Bronchial epithelial cell (primary cell): ENCODE data around the gene SMURF2. TPM values are rescaled to one million over a fixed set of nuclear protein-coding genes. Genes with fewer than 3 reads are reported as not detected.

ENCODE experiments used
- DNase-seq: peaks from one replicate; pipeline ENCODE4 v3.0.0-alpha.2; 2010; ENCODE audit warnings: low read depth
- FAIRE-seq: peaks from 2 replicates; lab custom pipeline; 2011; peaks lifted over from hg19 to GRCh38; lab: Jason Lieb, UNC
- H3K27me3 ChIP-seq: 2 replicates; pipeline ENCODE4 v1.5.1; 2011; ENCODE audit warnings: low read length; ENCODE audit not compliant: control insufficient read depth, insufficient read depth
- H3K36me3 ChIP-seq: 2 replicates; pipeline ENCODE4 v1.5.1; 2011; ENCODE audit warnings: low read length; ENCODE audit not compliant: control insufficient read depth, insufficient read depth
- H3K4me3 ChIP-seq: 2 replicates; pipeline ENCODE4 v1.5.1; 2011; ENCODE audit warnings: mild to moderate bottlenecking, low read depth, low read length, control low read depth
- total RNA-seq: library from RNA; depleted of rRNA; stranded (reverse); fragments of >200 nt; gene quantifications from 2 replicates; pipeline ENCODE4 v1.2.1, GENCODE V29; 2014
- TF ChIP-seq, protein P1 (sequence below): IDR thresholded peaks from 2 replicates; pipeline ENCODE4 v1.5.1; 2011; ENCODE audit warnings: mild to moderate bottlenecking, moderate library complexity, low read length, control low read depth, inconsistent platforms; ENCODE audit not compliant: insufficient read depth, severe bottlenecking

The SMURF2 gene
- total RNA-seq, 1 donor from 2014 or later, result 52.4 TPM

GRCh38 chr17:64687376-64687775, 25.3 kb upstream of the SMURF2 start:
- TF ChIP-seq, protein P1, sequence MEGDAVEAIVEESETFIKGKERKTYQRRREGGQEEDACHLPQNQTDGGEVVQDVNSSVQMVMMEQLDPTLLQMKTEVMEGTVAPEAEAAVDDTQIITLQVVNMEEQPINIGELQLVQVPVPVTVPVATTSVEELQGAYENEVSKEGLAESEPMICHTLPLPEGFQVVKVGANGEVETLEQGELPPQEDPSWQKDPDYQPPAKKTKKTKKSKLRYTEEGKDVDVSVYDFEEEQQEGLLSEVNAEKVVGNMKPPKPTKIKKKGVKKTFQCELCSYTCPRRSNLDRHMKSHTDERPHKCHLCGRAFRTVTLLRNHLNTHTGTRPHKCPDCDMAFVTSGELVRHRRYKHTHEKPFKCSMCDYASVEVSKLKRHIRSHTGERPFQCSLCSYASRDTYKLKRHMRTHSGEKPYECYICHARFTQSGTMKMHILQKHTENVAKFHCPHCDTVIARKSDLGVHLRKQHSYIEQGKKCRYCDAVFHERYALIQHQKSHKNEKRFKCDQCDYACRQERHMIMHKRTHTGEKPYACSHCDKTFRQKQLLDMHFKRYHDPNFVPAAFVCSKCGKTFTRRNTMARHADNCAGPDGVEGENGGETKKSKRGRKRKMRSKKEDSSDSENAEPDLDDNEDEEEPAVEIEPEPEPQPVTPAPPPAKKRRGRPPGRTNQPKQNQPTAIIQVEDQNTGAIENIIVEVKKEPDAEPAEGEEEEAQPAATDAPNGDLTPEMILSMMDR, result no peak

GRCh38 chr17:64686705-64687104, 24.6 kb upstream of the SMURF2 start:
- TF ChIP-seq, protein P1, result no peak
- no peaks in the 10 kb centered on the region for H3K36me3 ChIP-seq
- H3K27me3 ChIP-seq, result no peaks in the 10 kb centered on the region
- H3K4me3 ChIP-seq, result no peak overlapping the region
- no peak for DNase-seq
- no peak for FAIRE-seq

More at GRCh38 chr17:64687376-64687775, 25.3 kb upstream of the SMURF2 start:
- Histone ChIP-seq H3K27me3 (no peaks in the 10 kb centered on the region), H3K36me3 (no peaks in the 10 kb centered on the region), H3K4me3 (no peak overlapping the region)
- FAIRE-seq (no peak), DNase-seq (no peak)

DNA sequence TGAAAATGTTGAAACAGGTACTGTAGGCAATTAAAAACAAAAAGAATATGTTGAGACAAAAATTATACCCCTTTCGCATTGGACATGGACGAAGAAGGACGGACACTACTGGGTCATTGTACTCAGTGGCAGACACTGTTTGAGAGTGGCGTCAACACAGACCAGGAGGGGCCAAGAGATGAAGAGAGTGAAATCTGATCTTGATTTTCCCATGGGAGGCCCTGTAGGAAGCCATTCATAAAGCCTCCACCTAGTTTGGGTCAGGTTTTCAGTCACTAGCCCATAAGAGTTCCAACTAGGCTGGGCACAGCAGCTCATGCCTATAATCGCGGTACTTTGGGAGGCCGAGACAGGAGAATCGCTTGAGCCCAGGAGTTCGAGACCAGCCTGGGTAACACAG, 23.6 kb upstream of the SMURF2 start:
- no peak for FAIRE-seq

DNA sequence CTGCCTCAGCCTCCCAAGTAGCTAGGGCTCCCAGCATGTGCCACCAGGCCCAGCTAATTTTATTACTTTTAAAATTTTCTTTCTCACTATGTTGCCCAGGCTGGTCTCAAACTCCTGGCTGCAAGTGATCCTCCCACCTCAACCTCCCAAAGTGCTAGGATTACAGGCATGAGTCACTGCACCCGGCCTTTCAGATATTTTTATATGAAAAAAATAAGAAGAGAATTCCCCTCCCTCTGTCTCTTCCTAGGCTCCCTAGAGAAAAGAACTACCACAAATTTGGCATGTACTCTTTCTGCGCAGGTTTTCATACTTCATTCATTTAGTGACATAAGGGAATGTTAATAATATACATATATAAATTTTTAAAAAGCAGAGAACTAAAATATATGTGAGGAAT, 21.7 kb upstream of the SMURF2 start:
- H3K4me3 ChIP-seq, result no peak overlapping the region
- H3K27me3 ChIP-seq, result no peaks in the 10 kb centered on the region
- no peaks in the 10 kb centered on the region for H3K36me3 ChIP-seq
- no peak for DNase-seq
- no peak for FAIRE-seq
- TF ChIP-seq, protein P1, result no peak

More for the DNA sequence above, 23.6 kb upstream of the SMURF2 start:
- DNase-seq, result no peak
- TF ChIP-seq, protein P1, result no peak
- H3K36me3 ChIP-seq, result no peaks in the 10 kb centered on the region
- H3K4me3 ChIP-seq, result no peak overlapping the region
- H3K27me3 ChIP-seq, result no peaks in the 10 kb centered on the region

DNA sequence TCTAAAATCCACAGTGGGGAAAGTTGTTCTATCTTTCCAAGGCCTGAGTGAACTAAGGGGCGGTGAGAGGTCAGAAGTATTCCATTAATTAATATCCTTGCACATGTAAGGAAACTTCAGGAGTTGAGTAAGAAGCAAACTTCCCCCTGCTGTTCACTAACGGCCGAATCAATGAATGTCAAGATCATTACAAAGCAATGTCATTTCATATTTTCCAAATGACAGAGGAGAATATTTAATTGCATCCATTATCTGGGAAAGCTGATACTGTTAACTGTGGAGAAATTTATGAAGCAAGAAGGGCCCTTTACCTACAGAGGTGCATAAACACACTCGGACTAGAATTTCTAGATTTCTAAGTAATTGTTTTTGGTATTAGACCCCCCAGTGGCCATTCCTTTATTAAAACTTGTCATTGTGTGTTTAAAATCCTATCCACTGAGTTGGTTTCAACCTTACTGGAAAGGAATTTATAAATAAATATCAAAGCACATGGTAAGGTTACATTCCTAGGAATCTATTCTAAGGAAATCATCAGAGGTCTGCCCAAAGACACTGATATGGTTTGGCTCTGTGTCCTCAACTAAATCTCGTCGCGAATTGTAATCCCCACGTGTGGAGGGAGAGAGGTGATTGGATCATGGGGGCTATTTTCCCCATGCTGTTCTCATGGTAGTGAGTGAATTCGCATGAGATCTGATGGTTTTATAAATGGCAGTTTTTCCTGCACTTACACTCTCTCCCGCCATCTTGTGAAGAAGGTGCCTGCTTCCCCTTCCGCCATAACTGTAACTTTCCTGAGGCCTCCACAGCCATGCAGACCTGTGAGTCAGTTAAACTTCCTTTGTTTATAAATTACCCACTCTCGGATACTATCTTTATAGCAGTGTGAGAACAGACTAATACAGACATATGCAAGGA, 20.4 kb upstream of the SMURF2 start:
- FAIRE-seq (no peak), DNase-seq (no peak)
- H3K27me3 ChIP-seq, result no peaks in the 10 kb centered on the region
- no peaks in the 10 kb centered on the region for H3K36me3 ChIP-seq
- H3K4me3 ChIP-seq, result no peak overlapping the region
- TF ChIP-seq, protein P1, result no peak
